HG03039 (cell line): ENCODE results near the gene CDH13.

Experiments used
- ATAC-seq: cut with Tn5 transposase; IDR thresholded peaks from one replicate; pipeline ENCODE4 v1.9.1; 2021; ENCODE audit warnings: mild to moderate bottlenecking, moderate library complexity; ENCODE audit not compliant: unreplicated experiment

The CDH13 gene

GRCh38 chr16:83453977-83454376 lies 827.2 kb downstream of the CDH13 start:
- no peak for ATAC-seq

GRCh38 chr16:83455716-83456115 lies 828.9 kb downstream of the CDH13 start:
- no peak for ATAC-seq

GRCh38 chr16:83456934-83457333 lies 830.2 kb downstream of the CDH13 start:
- no peak for ATAC-seq

- peak; percentile 65 for ATAC-seq
These were observed 831.8 kb downstream of the CDH13 start for GRCh38 chr16:83458612-83459011.

- ATAC-seq: no peak
These were observed 838.2 kb downstream of the CDH13 start for GRCh38 chr16:83464991-83465390.

- no peak for ATAC-seq
These were observed 843.6 kb downstream of the CDH13 start for GRCh38 chr16:83470416-83470815.

GRCh38 chr16:83472776-83473501 lies 846.2 kb downstream of the CDH13 start:
- ATAC-seq: no peak

- ATAC-seq: no peak
These were observed 847.3 kb downstream of the CDH13 start for GRCh38 chr16:83473926-83474650.

GRCh38 chr16:83475108-83475507 lies 848.3 kb downstream of the CDH13 start:
- ATAC-seq: no peak

GRCh38 chr16:83481589-83481988 lies 854.8 kb downstream of the CDH13 start:
- no peak for ATAC-seq

- no peak for ATAC-seq
These were observed 855.9 kb downstream of the CDH13 start for GRCh38 chr16:83482545-83483162.

- ATAC-seq: no peak
These were observed 863.3 kb downstream of the CDH13 start for GRCh38 chr16:83490073-83490472.

- ATAC-seq: no peak
These were observed 867.7 kb downstream of the CDH13 start for GRCh38 chr16:83494459-83494858.

- no peak for ATAC-seq
These were observed 874.7 kb downstream of the CDH13 start for GRCh38 chr16:83501481-83501880.

GRCh38 chr16:83508295-83508694 lies 881.5 kb downstream of the CDH13 start:
- ATAC-seq: no peak

- ATAC-seq: no peak
These were observed 882.5 kb downstream of the CDH13 start for GRCh38 chr16:83509316-83509715.

- ATAC-seq: no peak
These were observed 884.1 kb downstream of the CDH13 start for GRCh38 chr16:83510906-83511305.

- ATAC-seq: no peak
These were observed 886.4 kb downstream of the CDH13 start for GRCh38 chr16:83513008-83513755.

GRCh38 chr16:83515395-83515794 lies 888.6 kb downstream of the CDH13 start:
- no peak for ATAC-seq

- ATAC-seq: no peak
These were observed 890.2 kb downstream of the CDH13 start for GRCh38 chr16:83516931-83517330.

GRCh38 chr16:83517398-83517797 lies 890.6 kb downstream of the CDH13 start:
- no peak for ATAC-seq
